K562 (cell line): ENCODE data around the gene PPP4C. TPM values are rescaled to one million over a fixed set of nuclear protein-coding genes. Genes with fewer than 3 reads are reported as not detected.
A peak's percentile ranks its signal among the peaks of the same experiment; 100 is the strongest.

Experiments
- ATAC-seq: fragments of 200-7000 bp; cut with Tn5 transposase; 3 replicates; pipeline ENCODE4 v1.9.1; 2020; ENCODE audit warnings: moderate library complexity
- BruUV-seq: library from RNA; stranded (reverse); fragments of 400-500 nt; replicated peaks from 2 replicates; lab custom pipeline; 2021; lab: Mats Ljungman, UMichigan
- CTCF ChIA-PET: fragments of 300-600 bp; formaldehyde crosslinking; extraction: SDS; loops from one replicate; lab custom pipeline; 2021; ENCODE audit warnings: low intra/inter-chr PET ratio; lab: Yijun Ruan, JAX
- POLR2A ChIA-PET: fragments of 300-600, 350-650 bp; sonication (Branson Sonifier 250); formaldehyde crosslinking; extraction: SDS; loops from one replicate; lab custom pipeline; 2021; ENCODE audit warnings: antibody characterized with exemption, inconsistent platforms; lab: Yijun Ruan, JAX
- DNase-seq, 4 experiments: peaks; one replicate each; pipeline versions ENCODE4 v3.0.0 to v3.0.0-alpha.2; 2011 to 2018; ENCODE audit warnings: low spot score in 3 of 4, mixed read lengths in 3 of 4; ENCODE audit errors: extremely low read depth in 1 of 4
- FAIRE-seq: peaks from 2 replicates; lab custom pipeline; 2011; peaks lifted over from hg19 to GRCh38; lab: Jason Lieb, UNC
- H2AFZ ChIP-seq: 2 replicates; pipeline ENCODE4 v1.6.0; 2011; ENCODE audit warnings: low read depth, low read length, control low read depth, inconsistent platforms
- H3K27ac ChIP-seq: fragments of 200-600 bp; 3 replicates; pipeline ENCODE4 v1.8.0; 2011; ENCODE audit warnings: low read depth, mild to moderate bottlenecking, control low read depth, inconsistent platforms, low read length, moderate library complexity, mixed read lengths; ENCODE audit errors: extremely low read depth
- H3K27me3 ChIP-seq, 2 experiments: fragments of 300-600 bp in 1 of 2; 2 replicates in 1 of 2; 3 replicates in 1 of 2; pipeline versions ENCODE4 v1.6.0 to v1.8.0; 2011; ENCODE audit warnings: inconsistent platforms in 2 of 2, low read length in 2 of 2, mild to moderate bottlenecking in 1 of 2, mixed read lengths in 1 of 2, moderate library complexity in 1 of 2; ENCODE audit not compliant: control insufficient read depth in 2 of 2, insufficient read depth in 2 of 2
- H3K36me3 ChIP-seq: fragments of 300-600 bp; 3 replicates; pipeline ENCODE4 v1.8.0; 2011; ENCODE audit warnings: mild to moderate bottlenecking, low read length, inconsistent platforms; ENCODE audit not compliant: control insufficient read depth, insufficient read depth
- H3K4me1 ChIP-seq, 2 experiments: fragments of 200-600 bp in 1 of 2; replicated peaks in 1 of 2; 2 replicates in 1 of 2; 3 replicates in 1 of 2; pipeline versions ENCODE4 v1.5.1 to v1.8.0; 2011; ENCODE audit warnings: inconsistent platforms in 2 of 2, low read length in 2 of 2, mild to moderate bottlenecking in 1 of 2, mixed read lengths in 1 of 2, moderate library complexity in 1 of 2; ENCODE audit not compliant: control insufficient read depth in 2 of 2, insufficient read depth in 2 of 2
- H3K4me2 ChIP-seq: 2 replicates; pipeline ENCODE4 v1.6.1; 2011; ENCODE audit warnings: low read length, control low read depth, inconsistent platforms, mixed read lengths; ENCODE audit not compliant: insufficient read depth
- H3K4me3 ChIP-seq: fragments of 200-600 bp; sonication (generic), shearing (Covaris generic); 2 replicates; pipeline ENCODE4 v1.5.1; 2016; ENCODE audit warnings: control low read depth, inconsistent platforms
- H3K79me2 ChIP-seq: fragments of 200-600 bp; 3 replicates; pipeline ENCODE4 v1.8.0; 2011; ENCODE audit warnings: low read length, inconsistent platforms; ENCODE audit not compliant: control insufficient read depth, insufficient read depth
- H3K9ac ChIP-seq, 2 experiments: 2 replicates each; pipeline versions ENCODE4 v1.6.0 to v1.6.1; 2011; ENCODE audit warnings: low read depth in 2 of 2, low read length in 2 of 2, control low read depth in 1 of 2, inconsistent platforms in 1 of 2, mild to moderate bottlenecking in 1 of 2, mixed read lengths in 1 of 2; ENCODE audit not compliant: insufficient read depth in 1 of 2
- H3K9me1 ChIP-seq: one replicate; pipeline ENCODE4 v1.6.0; 2011; ENCODE audit warnings: inconsistent platforms, mild to moderate bottlenecking, low read length, moderate library complexity; ENCODE audit not compliant: control insufficient read depth, insufficient read depth
- H3K9me3 ChIP-seq: replicated peaks from 2 replicates; pipeline ENCODE4 v1.5.1; 2011; ENCODE audit warnings: low read depth, low read length, inconsistent platforms; ENCODE audit not compliant: control insufficient read depth, insufficient read depth
- H4K20me1 ChIP-seq: replicated peaks from 2 replicates; pipeline ENCODE4 v1.6.1; 2011; ENCODE audit warnings: low read length, inconsistent platforms, mixed read lengths; ENCODE audit not compliant: control insufficient read depth, insufficient read depth
- CXXC5 ChIP-seq: fragments of 250-450 bp; sonication (Bioruptor Pico); IDR thresholded peaks from 2 replicates; pipeline ENCODE4 v1.8.0; 2022; ENCODE audit warnings: inconsistent platforms, mild to moderate bottlenecking, moderate library complexity
- FOXP1 ChIP-seq: sonication (generic); formaldehyde crosslinking; IDR thresholded peaks from 2 replicates; pipeline ENCODE4 v1.8.0; 2022; ENCODE audit warnings: mild to moderate bottlenecking, missing genetic modification reagents
- KDM5B ChIP-seq: fragments of 200-600 bp; sonication (generic); IDR thresholded peaks from 2 replicates; pipeline ENCODE4 v1.6.1; 2012; ENCODE audit warnings: low read depth, mild to moderate bottlenecking, moderate library complexity, low read length, control low read depth, inconsistent platforms; ENCODE audit not compliant: insufficient replicate concordance
- MTA2 ChIP-seq: fragments of 450-650 bp; IDR thresholded peaks from 2 replicates; pipeline ENCODE4 v1.6.1; 2016; ENCODE audit warnings: low read depth
- POLR2G ChIP-seq: fragments of 200-400 bp; formaldehyde crosslinking; IDR thresholded peaks from 2 replicates; pipeline ENCODE4 v1.6.1; 2017; ENCODE audit warnings: low read depth, mild to moderate bottlenecking, antibody characterized with exemption, low read length, moderate library complexity
- RBFOX2 ChIP-seq: fragments of 200-400 bp; formaldehyde crosslinking; IDR thresholded peaks from 2 replicates; pipeline ENCODE4 v1.6.1; 2017; ENCODE audit warnings: low read depth, mild to moderate bottlenecking, low read length, moderate library complexity
- U2AF2 ChIP-seq: fragments of 200-400 bp; formaldehyde crosslinking; optimal IDR thresholded peaks from 2 replicates; pipeline ENCODE3; 2017; ENCODE audit warnings: low read depth, mild to moderate bottlenecking, low read length
- YY1 ChIP-seq, 3 experiments: IDR thresholded peaks; 2 replicates each; pipeline ENCODE4 v1.6.1; 2011; ENCODE audit warnings: low read length in 2 of 3, mild to moderate bottlenecking in 2 of 3, moderate library complexity in 2 of 3, borderline replicate concordance in 1 of 3, control low read depth in 1 of 3, low read depth in 1 of 3; ENCODE audit not compliant: insufficient read depth in 3 of 3, insufficient replicate concordance in 2 of 3, control insufficient read depth in 1 of 3, insufficient read length in 1 of 3; ENCODE audit errors: extremely low read depth in 1 of 3
- ZFP30 ChIP-seq: fragments of 250-450 bp; sonication (Bioruptor Pico); IDR thresholded peaks from 2 replicates; pipeline ENCODE4 v1.8.0; 2022; ENCODE audit warnings: moderate library complexity, mild to moderate bottlenecking, inconsistent platforms, borderline replicate concordance
- ZFPM2 ChIP-seq: fragments of 250-450 bp; sonication (Bioruptor Pico); IDR thresholded peaks from 2 replicates; pipeline ENCODE4 v1.5.1; 2022; ENCODE audit warnings: mild to moderate bottlenecking
- WGBS: fragments of 100-300 bp; shearing (Covaris generic); methylation state at CpG from one replicate; pipeline ENCODE4 v1.1.6; 2016; ENCODE audit warnings: low coverage, mixed read lengths; ENCODE audit not compliant: insufficient coverage; ENCODE audit errors: missing lambda C conversion rate; 5-methylcytosine and 5-hydroxymethylcytosine counted together
- in situ Hi-C: fragments of 300-500 bp; cut with MboI; formaldehyde crosslinking; loops from 4 replicates; pipeline ENCODE4 v1.15.0; 2018; ENCODE audit warnings: inconsistent platforms, mixed read lengths
- intact Hi-C: fragments of 100-400 bp; cut with micrococcal nuclease; formaldehyde crosslinking; loops from 2 replicates; pipeline ENCODE4 v1.14.2; 2022
- polyA plus RNA-seq, 8 experiments: library from polyadenylated mRNA; depleted of rRNA in 4 of 8; stranded (reverse) in 5 of 8; unstranded in 3 of 8; fragments of >200 nt; fragmentation: Nextera tagmentation in 2 of 8; fragmentation: Illumina TruSeq in 1 of 8; extraction: Ambion mirVana in 2 of 8; extraction: Trizol in 1 of 8; gene quantifications; 2 replicates each; pipeline versions ENCODE4 v1.2.1 to v1.2.3, GENCODE V29; 2011 to 2014; ENCODE audit warnings: inconsistent platforms in 1 of 8, missing spikeins in 1 of 8
- total RNA-seq, 7 experiments: library from RNA; depleted of rRNA in 6 of 7; stranded (reverse); fragments of >200 nt in 6 of 7; fragmentation: Illumina TruSeq in 2 of 7; extraction: Trizol in 2 of 7; gene quantifications; 2 replicates each; pipeline versions ENCODE4 v1.2.1 to v1.2.3, GENCODE V29; 2011 to 2021; ENCODE audit warnings: low replicate concordance in 1 of 7
- TF ChIP-seq, protein P1 (sequence below): sonication (generic); formaldehyde crosslinking; IDR thresholded peaks from 2 replicates; pipeline ENCODE4 v1.9.0; 2022; ENCODE audit warnings: mild to moderate bottlenecking, missing genetic modification reagents
- TF ChIP-seq, protein P2 (sequence below): sonication (generic); formaldehyde crosslinking; IDR thresholded peaks from 2 replicates; pipeline ENCODE4 v1.8.0; 2022; ENCODE audit warnings: mild to moderate bottlenecking, missing genetic modification reagents

Gene PPP4C
- total and polyA plus RNA-seq, 9 of the 15 experiments (the other 6 are each of a cell fraction or from before 2014, with no cell fraction given) = 3.5 to 183 (median 131) TPM

DNA sequence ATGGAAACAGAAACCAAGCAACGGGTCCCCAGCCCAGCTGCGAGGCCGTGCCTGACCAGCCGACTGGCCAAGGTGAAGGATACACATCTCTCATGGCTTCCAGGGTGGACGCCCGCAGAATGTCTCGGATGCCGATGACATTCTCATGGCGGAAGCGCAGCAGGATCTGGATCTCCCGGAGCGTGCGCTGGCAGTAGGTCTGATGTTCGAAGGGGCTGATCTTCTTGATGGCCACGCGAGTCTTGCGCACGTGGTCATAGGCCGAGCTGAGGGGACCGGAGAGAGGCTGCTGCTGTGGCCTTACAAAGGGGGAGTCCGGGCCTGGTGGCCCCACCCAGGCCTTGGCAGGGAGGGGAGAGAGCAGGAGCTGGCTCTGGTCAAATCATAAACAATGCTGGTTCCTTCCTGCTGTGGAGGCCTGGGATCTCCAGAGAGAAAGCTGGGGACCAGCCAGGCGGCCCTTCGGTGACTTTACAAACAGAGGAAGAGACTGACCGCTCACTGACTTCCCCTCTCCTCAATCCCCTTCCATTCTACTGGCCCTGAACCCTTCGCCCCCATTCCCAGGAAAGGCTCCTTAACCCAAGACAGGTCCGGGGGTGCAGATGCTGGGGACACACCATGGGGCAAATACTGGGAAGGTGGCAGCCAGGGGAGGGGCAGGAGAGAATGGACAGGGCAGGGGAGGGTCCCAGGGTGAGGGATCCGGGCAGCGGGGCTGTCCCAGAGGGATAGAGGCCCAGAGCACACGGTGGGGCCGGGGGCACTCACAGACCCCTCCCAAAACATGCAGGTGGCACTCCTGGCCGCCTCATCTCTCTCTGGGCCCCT, 46.2 kb downstream of the PPP4C start:
- no peak for DNase-seq
- Histone ChIP-seq H4K20me1 (no peaks in the 10 kb centered on the region), H2AFZ (no peak overlapping the region), H3K9me3 (no peaks in the 10 kb centered on the region), H3K27me3 (no peaks in the 10 kb centered on the region), H3K79me2 (peaks cover 3% of the 10 kb centered on the region; the same call in 1 of the 3 replicates), H3K27ac (0 out of 3 replicates have a peak overlapping the region, but pooled peaks have one; percentile 80), H3K9ac (peak overlapping the region; percentile 44 to 96; a peak in 3 of 4 replicates), H3K4me3 (peak overlapping the region; percentile 60), H3K9me1 (no peaks in the 10 kb centered on the region), H3K4me1 (peaks cover 0 to 23% of the 10 kb centered on the region in 2 experiments; a peak in 4 of 5 replicates), H3K36me3 (peaks cover 8% of the 10 kb centered on the region; the same call in 1 of the 3 replicates), H3K4me2 (peak overlapping the region; percentile 80)
- intact Hi-C loops (no loop called here), in situ Hi-C loops (no loop called here)
- BruUV-seq = no TSS peak
- no peak for FAIRE-seq
- ATAC-seq = no peak; the same call in 2 of the 3 replicates
- CTCF ChIA-PET = no interaction called here
- TF ChIP-seq KDM5B (peak; percentile 9), YY1 (IDR thresholded peaks at IDR 0.05; ENCODE audit: borderline replicate concordance in 1 of 3, control insufficient read depth in 1 of 3, extremely low read depth in 1 of 3, insufficient read depth in 3 of 3, insufficient read length in 1 of 3, insufficient replicate concordance in 2 of 3, low read depth in 1 of 3, low read length in 2 of 3) (no peak), POLR2G (0 out of 2 replicates have a peak, but pooled peaks have one; percentile 18), RBFOX2 (peak; percentile 36), CXXC5 (CRISPR knock-in tag) (no peak), ZFP30 (no peak), MTA2 (no peak), ZFPM2 (CRISPR knock-in tag) (no peak), FOXP1 (CRISPR knock-in tag) (0 out of 2 replicates have a peak, but pooled peaks have one; percentile 25), U2AF2 (no peak)
- TF ChIP-seq, protein P1, sequence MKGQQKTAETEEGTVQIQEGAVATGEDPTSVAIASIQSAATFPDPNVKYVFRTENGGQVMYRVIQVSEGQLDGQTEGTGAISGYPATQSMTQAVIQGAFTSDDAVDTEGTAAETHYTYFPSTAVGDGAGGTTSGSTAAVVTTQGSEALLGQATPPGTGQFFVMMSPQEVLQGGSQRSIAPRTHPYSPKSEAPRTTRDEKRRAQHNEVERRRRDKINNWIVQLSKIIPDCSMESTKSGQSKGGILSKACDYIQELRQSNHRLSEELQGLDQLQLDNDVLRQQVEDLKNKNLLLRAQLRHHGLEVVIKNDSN (CRISPR knock-in tag) = 0 out of 2 replicates have a peak, but pooled peaks have one; percentile 10
- TF ChIP-seq, protein P2, sequence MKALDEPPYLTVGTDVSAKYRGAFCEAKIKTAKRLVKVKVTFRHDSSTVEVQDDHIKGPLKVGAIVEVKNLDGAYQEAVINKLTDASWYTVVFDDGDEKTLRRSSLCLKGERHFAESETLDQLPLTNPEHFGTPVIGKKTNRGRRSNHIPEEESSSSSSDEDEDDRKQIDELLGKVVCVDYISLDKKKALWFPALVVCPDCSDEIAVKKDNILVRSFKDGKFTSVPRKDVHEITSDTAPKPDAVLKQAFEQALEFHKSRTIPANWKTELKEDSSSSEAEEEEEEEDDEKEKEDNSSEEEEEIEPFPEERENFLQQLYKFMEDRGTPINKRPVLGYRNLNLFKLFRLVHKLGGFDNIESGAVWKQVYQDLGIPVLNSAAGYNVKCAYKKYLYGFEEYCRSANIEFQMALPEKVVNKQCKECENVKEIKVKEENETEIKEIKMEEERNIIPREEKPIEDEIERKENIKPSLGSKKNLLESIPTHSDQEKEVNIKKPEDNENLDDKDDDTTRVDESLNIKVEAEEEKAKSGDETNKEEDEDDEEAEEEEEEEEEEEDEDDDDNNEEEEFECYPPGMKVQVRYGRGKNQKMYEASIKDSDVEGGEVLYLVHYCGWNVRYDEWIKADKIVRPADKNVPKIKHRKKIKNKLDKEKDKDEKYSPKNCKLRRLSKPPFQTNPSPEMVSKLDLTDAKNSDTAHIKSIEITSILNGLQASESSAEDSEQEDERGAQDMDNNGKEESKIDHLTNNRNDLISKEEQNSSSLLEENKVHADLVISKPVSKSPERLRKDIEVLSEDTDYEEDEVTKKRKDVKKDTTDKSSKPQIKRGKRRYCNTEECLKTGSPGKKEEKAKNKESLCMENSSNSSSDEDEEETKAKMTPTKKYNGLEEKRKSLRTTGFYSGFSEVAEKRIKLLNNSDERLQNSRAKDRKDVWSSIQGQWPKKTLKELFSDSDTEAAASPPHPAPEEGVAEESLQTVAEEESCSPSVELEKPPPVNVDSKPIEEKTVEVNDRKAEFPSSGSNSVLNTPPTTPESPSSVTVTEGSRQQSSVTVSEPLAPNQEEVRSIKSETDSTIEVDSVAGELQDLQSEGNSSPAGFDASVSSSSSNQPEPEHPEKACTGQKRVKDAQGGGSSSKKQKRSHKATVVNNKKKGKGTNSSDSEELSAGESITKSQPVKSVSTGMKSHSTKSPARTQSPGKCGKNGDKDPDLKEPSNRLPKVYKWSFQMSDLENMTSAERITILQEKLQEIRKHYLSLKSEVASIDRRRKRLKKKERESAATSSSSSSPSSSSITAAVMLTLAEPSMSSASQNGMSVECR (CRISPR knock-in tag) = peak; percentile 37; the same call in 1 of the 2 replicates
- POLR2A ChIA-PET = interaction anchor here (0.8 kb wide), 1 partner anchor 30 kb away, joined by 3 read pairs; no protein-coding TSS in a partner anchor
- 69% methylated on average over 29 of the region's 31 CpGs for WGBS
